Parathyroid adenoma (tissue), 2 donors: ENCODE results near the gene MTA1.

Source experiments
- H2AFZ ChIP-seq: fragments of 300-600 bp; sonication (generic); one replicate; pipeline ENCODE4 v1.7.0; 2017; ENCODE audit warnings: antibody characterized with exemption, mild to moderate bottlenecking
- H3K27ac ChIP-seq: fragments of 300-600 bp; sonication (generic); one replicate; pipeline ENCODE4 v1.7.0; 2017
- H3K27me3 ChIP-seq: fragments of 300-600 bp; sonication (generic); one replicate; pipeline ENCODE4 v1.7.0; 2017; ENCODE audit warnings: low read length; ENCODE audit not compliant: control insufficient read depth, insufficient read depth
- H3K36me3 ChIP-seq: fragments of 300-600 bp; sonication (generic); one replicate; pipeline ENCODE4 v1.7.0; 2017; ENCODE audit warnings: low read length; ENCODE audit not compliant: control insufficient read depth, insufficient read depth
- H3K4me1 ChIP-seq: fragments of 300-600 bp; sonication (generic); one replicate; pipeline ENCODE4 v1.7.0; 2017; ENCODE audit warnings: control low read depth
- H3K4me2 ChIP-seq: fragments of 300-600 bp; sonication (generic); one replicate; pipeline ENCODE4 v1.7.0; 2017; ENCODE audit warnings: low read length
- H3K4me3 ChIP-seq: fragments of 300-600 bp; sonication (generic); one replicate; pipeline ENCODE4 v1.7.0; 2017; ENCODE audit warnings: low read depth, low read length
- H3K79me2 ChIP-seq: fragments of 300-600 bp; sonication (generic); one replicate; pipeline ENCODE4 v1.7.0; 2017; ENCODE audit warnings: control low read depth
- H3K9ac ChIP-seq: fragments of 300-600 bp; sonication (generic); one replicate; pipeline ENCODE4 v1.7.0; 2017; ENCODE audit warnings: mild to moderate bottlenecking
- H3K9me3 ChIP-seq: fragments of 300-600 bp; sonication (generic); one replicate; pipeline ENCODE4 v1.7.0; 2017; ENCODE audit warnings: low read length; ENCODE audit not compliant: control insufficient read depth
- TF ChIP-seq, protein P1 (sequence below): fragments of 300-600 bp; sonication (generic); IDR thresholded peaks from one replicate; pipeline ENCODE4 v1.7.0; 2017; ENCODE audit warnings: antibody characterized with exemption, mild to moderate bottlenecking
- donor health status: primary hyperparathyroidism.

The MTA1 gene

DNA sequence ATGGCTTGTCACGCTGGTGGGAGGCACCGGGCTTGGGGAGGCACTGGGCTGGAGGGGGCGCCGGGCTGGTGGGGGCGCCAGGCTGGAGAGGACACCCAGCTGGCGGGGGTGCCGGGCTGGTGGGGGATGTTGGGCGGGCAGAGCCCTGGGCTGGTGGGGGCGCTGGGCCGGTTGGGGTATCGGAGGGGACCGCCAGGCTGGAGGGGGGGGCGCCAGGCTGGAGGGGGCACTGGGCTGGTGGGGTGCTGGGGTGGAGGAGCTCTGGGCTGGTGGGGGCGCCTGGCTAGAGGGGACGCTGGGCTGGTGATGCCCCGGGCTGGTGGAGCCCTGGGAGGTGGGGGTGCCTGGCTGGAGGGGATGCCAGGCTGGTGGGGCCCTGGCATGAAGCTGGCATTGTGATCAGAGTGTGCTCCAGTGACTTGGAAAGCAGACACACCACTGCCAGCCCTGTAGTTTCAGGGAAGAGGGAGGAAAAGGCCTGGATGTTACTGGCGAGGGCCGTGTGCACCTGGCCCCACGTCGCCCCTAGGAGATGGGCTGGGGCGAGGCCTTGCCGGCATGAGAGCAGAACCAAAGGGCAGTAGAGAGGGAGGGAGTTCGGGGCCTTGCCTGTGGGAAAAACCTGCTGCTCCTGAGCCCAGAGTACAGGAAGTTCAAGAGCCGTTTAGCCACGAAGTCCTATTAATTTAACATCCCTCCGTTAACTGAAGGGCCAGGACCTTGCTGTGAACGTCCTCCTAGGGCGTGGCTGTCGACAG is 84.5 kb downstream of the MTA1 start:
- Histone ChIP-seq H3K9ac (no peak overlapping the region), H3K4me3 (no peak overlapping the region), H3K4me1 (no peaks in the 10 kb centered on the region), H3K27me3 (no peaks in the 10 kb centered on the region), H3K27ac (no peak overlapping the region), H3K4me2 (no peak overlapping the region), H3K79me2 (no peaks in the 10 kb centered on the region), H2AFZ (no peak overlapping the region), H3K36me3 (no peaks in the 10 kb centered on the region), H3K9me3 (no peaks in the 10 kb centered on the region)
- TF ChIP-seq, protein P1, sequence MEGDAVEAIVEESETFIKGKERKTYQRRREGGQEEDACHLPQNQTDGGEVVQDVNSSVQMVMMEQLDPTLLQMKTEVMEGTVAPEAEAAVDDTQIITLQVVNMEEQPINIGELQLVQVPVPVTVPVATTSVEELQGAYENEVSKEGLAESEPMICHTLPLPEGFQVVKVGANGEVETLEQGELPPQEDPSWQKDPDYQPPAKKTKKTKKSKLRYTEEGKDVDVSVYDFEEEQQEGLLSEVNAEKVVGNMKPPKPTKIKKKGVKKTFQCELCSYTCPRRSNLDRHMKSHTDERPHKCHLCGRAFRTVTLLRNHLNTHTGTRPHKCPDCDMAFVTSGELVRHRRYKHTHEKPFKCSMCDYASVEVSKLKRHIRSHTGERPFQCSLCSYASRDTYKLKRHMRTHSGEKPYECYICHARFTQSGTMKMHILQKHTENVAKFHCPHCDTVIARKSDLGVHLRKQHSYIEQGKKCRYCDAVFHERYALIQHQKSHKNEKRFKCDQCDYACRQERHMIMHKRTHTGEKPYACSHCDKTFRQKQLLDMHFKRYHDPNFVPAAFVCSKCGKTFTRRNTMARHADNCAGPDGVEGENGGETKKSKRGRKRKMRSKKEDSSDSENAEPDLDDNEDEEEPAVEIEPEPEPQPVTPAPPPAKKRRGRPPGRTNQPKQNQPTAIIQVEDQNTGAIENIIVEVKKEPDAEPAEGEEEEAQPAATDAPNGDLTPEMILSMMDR: no peak

DNA sequence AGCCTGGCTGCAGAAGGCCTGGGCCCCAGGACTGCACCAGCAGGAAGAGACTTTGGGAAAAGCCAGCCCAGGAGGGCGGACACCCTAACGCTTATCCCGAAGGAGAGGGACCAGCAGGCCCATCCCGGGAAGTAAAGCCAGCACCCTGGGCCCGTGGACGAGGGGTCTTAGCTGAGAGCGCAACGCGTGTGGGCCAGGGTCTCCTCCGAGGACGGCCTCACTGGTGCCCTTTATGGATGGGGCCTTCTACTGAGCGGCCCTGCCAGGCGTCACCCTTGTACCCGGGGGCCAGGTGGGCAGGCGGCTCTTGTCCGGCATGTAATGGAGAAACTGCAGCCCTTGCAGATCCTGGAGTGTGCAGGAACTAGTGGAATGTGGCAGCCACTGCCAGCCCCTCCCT is 85.5 kb downstream of the MTA1 start:
- no peak overlapping the region for H3K4me2 ChIP-seq
- H2AFZ ChIP-seq: no peak overlapping the region
- no peaks in the 10 kb centered on the region for H3K27me3 ChIP-seq
- H3K27ac ChIP-seq: no peak overlapping the region
- no peaks in the 10 kb centered on the region for H3K79me2 ChIP-seq
- no peaks in the 10 kb centered on the region for H3K9me3 ChIP-seq
- H3K4me1 ChIP-seq: no peaks in the 10 kb centered on the region
- no peak overlapping the region for H3K9ac ChIP-seq
- TF ChIP-seq, protein P1: no peak
- H3K36me3 ChIP-seq: no peaks in the 10 kb centered on the region
- H3K4me3 ChIP-seq: no peak overlapping the region

DNA sequence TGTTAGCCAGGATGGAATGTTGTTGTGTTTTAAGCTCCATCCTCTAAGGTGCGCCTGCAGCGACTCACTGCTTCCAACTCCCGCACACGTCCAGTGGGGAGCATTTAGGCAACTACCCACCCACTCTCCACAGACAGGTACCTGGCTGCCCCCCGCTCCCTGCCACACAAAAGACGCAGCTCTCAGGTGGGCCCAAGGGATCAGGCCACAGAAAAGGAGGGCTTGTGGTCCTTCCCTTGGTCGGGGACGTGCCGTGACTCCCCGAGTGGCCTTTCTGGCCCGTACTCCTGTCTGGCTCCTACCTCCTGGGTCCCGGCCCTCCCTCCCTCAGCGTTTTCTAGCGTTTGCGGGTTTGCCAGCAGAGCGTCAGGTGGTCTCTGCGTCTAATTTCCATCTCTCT is 87.6 kb downstream of the MTA1 start:
- H3K27ac ChIP-seq: no peak overlapping the region

DNA sequence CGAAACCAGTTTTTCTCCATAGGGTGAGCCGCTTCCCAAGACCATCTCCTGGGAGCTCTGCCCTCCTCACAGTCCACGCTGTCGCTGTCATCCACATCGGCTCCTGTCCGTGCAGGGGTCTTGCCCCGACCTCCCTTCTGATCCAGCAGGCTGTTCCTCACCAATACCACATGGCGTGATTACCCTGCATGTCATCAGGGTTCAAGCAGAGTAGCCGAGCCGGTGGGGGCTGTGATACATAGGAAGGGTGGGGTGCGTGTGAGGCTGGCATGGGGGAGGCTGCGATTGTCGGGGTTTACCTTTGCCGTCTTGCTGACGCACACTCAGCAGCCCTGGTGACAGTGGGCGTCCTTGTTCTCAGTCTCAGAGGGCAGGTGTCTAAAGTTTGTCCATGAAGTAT is 88.4 kb downstream of the MTA1 start:
- Histone ChIP-seq H2AFZ (no peak overlapping the region), H3K27ac (no peak overlapping the region), H3K27me3 (no peaks in the 10 kb centered on the region), H3K9me3 (no peaks in the 10 kb centered on the region), H3K9ac (no peak overlapping the region), H3K36me3 (no peaks in the 10 kb centered on the region), H3K4me3 (no peak overlapping the region), H3K4me1 (no peaks in the 10 kb centered on the region), H3K79me2 (no peaks in the 10 kb centered on the region), H3K4me2 (no peak overlapping the region)
- TF ChIP-seq, protein P1: no peak

More for the DNA sequence above, 87.6 kb downstream of the MTA1 start:
- H2AFZ ChIP-seq: no peak overlapping the region
- H3K36me3 ChIP-seq: no peaks in the 10 kb centered on the region
- no peaks in the 10 kb centered on the region for H3K4me1 ChIP-seq
- H3K4me3 ChIP-seq: no peak overlapping the region
- TF ChIP-seq, protein P1: no peak
- no peak overlapping the region for H3K4me2 ChIP-seq
- no peak overlapping the region for H3K9ac ChIP-seq
- no peaks in the 10 kb centered on the region for H3K9me3 ChIP-seq
- no peaks in the 10 kb centered on the region for H3K79me2 ChIP-seq
- H3K27me3 ChIP-seq: no peaks in the 10 kb centered on the region

DNA sequence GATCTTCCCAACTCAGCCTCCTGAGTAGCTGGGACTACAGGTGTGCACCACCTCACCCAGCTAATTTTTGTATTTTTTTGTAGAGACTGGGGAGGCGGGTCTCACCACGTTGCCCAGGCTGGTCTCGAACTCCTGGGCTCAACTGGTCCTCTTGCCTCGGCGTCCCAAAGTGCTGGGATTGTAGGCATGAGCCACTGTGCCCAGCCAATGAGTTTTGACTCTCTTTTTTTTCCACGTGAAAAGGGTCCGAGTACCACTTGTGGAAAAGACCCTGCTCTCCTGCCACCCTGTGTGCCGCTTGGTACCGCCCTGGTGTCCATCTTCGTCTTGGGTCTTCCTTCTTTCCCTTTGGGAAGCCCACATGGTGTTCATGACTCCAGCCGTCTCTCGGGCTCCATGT is 89.0 kb downstream of the MTA1 start:
- no peak overlapping the region for H3K4me2 ChIP-seq
- H3K4me3 ChIP-seq: no peak overlapping the region
- H3K79me2 ChIP-seq: no peaks in the 10 kb centered on the region
- no peak overlapping the region for H3K27ac ChIP-seq
- TF ChIP-seq, protein P1: no peak
- H3K4me1 ChIP-seq: no peaks in the 10 kb centered on the region
- H2AFZ ChIP-seq: no peak overlapping the region
- H3K9ac ChIP-seq: no peak overlapping the region
- H3K27me3 ChIP-seq: no peaks in the 10 kb centered on the region
- H3K9me3 ChIP-seq: no peaks in the 10 kb centered on the region
- no peaks in the 10 kb centered on the region for H3K36me3 ChIP-seq
